GM21786 (cell line): Measurements from ENCODE around the gene CYB5R4.

Experiments used
- ATAC-seq: cut with Tn5 transposase; IDR thresholded peaks from one replicate; pipeline ENCODE4 v1.9.1; 2021; ENCODE audit not compliant: unreplicated experiment

The CYB5R4 gene

GRCh38 chr6:83859410-83860358 is at the start of gene CYB5R4:
TSS of gene CYB5R4 (plus strand) at chr6:83859689. CDS start at chr6:83859783, 94 bp downstream.
- peak; percentile 98 for ATAC-seq

- ATAC-seq = no peak
These were observed 46.9 kb upstream of the CYB5R4 start for GRCh38 chr6:83812595-83812994.

GRCh38 chr6:83815631-83816272 is 43.7 kb upstream of the CYB5R4 start:
- ATAC-seq = no peak

DNA sequence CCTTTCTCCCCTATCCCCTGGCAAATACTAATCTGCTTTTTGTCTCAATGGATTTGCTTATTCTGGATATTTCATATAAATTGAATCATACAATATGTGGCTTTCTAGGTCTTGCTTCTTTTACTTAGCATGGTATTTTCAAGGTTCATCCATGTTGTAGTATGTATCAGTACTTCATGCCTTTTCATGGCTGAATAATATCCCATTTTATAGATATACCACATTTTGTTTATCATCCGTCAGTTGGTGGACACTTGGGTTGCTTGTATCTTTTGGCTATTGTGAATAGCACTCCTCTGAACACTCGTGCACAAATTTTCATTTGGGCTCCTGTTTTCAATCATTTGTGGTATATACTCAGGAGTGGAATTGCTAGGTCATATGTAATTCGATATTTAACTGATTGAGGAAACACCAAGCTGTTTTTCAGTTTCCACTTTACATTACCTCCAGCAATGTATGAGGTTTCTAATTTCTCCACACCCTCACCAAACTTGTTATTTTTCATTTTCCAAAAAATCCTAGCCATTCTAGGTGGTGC is 36.8 kb upstream of the CYB5R4 start:
- ATAC-seq = no peak

DNA sequence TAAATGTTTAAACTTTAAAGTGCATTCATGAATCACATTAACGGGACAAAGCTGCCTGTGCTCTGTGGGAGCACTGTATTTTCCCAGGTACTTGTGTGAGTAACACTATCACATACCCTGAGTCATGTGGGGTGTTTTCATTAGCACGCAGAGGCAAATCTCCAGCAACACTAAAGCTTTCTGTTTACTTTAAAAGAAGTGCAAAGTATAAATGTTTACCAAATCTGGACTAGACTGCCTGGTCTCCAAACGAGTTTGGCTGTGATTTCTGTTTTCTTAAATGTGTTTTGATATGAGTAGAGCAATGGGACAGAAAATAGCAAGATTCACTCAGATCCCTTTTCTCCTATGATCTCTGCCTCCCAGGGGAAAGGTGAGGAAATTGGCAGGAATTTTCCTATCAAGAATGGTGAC is 35.1 kb upstream of the CYB5R4 start:
- ATAC-seq = no peak

GRCh38 chr6:83824831-83825230 is 34.7 kb upstream of the CYB5R4 start:
- no peak for ATAC-seq

DNA sequence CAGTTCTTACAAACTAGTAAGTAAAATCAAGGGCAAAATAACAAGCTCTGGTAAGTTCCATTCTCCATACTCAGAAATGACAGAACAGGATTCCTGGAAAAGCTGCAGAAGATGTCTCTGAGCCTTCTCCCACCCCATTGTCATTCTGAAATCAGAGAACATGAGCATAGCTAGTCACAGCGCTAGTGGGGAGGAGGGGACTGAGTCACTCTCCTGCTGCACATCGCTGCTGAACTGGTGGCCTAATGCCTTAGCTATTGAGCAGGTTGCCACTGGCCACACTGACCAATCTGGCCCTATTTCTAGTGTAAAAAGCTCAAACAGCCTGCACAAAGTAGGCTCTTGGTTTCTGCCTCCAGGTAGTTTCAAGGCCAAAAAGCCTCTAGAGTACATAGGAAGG is 32.4 kb upstream of the CYB5R4 start:
- no peak for ATAC-seq

DNA sequence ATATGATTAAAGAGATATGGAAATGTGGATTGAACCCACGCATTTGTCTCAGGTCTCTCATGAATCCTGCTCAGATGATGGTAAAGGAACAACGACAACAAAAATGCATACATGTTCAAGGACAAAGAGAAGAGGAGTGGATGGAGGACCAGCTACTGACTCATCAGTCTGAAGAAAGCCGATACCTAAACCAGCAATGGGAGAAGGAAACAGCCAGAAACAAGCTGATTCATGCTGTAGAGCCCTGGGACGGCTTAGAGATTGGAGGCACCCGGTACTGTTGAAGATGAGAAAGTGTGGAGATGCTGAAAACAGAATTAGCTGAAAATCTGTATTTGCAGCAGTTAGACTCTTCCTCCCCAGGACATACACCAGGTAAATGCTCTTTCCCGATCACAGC is 20.8 kb upstream of the CYB5R4 start:
- no peak for ATAC-seq

DNA sequence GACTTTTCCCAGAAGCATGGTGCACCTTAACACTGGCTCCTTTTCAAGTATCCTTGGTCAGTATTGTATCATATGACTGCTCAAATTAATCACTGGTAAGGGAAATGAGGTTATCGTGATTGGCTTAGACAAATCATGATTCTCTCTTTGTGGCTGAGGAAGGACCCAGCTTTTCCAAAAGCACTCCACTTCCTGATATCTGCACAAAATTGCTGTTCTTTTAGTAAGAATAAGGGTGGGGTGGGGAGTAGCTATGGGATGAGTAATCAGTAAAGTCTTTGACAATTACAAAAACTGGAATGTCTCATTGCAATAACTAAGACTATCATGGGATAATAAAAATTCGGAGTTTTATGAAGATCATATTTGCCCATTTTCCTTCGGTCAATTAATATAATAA is 15.3 kb upstream of the CYB5R4 start:
- no peak for ATAC-seq

- no peak for ATAC-seq
These were observed 13.2 kb upstream of the CYB5R4 start for GRCh38 chr6:83846291-83846690.

GRCh38 chr6:83847179-83847578 is 12.3 kb upstream of the CYB5R4 start:
- peak; percentile 98 for ATAC-seq

DNA sequence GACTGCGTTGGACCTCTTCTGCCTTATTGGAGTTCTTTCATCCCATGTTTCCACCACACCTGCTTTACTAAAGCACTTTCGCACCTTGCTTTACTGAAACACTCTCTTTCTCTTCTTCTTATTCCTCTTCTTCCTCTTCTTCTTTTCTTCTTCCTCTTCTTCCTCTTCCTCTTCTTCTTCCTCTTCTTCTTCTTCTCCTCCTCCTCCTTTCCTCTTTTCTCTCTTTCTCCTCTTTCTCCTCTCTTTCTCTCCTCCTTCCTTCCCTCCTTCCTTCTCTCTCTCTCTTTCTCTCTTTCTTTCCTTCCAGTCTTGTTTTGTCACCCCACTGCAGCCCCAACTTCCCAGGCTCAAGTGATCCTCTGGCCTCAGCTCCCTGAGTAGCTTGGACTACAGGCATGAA is 10.4 kb upstream of the CYB5R4 start:
- ATAC-seq = no peak

DNA sequence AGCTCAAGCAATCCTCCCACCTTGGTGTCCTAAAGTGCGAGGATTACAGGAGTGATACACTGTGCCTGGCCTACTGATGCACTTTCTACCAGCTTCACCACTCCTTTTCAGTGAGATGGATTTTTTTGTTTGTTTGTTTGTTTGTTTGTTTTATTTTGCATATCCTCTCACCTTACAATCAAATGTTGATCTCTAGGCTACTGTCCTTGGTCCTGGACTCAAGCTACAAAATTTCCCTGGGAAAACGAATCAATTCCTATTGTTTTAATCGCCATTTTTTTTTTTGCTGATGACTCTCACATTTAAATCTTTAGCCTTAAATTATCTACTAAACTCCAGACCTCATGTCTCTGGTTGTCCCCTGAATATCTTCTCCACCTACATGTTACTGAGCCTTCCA is 9.9 kb upstream of the CYB5R4 start:
- no peak for ATAC-seq

- ATAC-seq = no peak
These were observed 6.8 kb upstream of the CYB5R4 start for GRCh38 chr6:83852528-83853177.

- ATAC-seq = no peak
These were observed 6.1 kb upstream of the CYB5R4 start, which contains the start of gene RIPPLY2 for GRCh38 chr6:83853178-83854000. TSS of gene RIPPLY2 (plus strand) at chr6:83853360. CDS start at chr6:83853417, 57 bp downstream.

DNA sequence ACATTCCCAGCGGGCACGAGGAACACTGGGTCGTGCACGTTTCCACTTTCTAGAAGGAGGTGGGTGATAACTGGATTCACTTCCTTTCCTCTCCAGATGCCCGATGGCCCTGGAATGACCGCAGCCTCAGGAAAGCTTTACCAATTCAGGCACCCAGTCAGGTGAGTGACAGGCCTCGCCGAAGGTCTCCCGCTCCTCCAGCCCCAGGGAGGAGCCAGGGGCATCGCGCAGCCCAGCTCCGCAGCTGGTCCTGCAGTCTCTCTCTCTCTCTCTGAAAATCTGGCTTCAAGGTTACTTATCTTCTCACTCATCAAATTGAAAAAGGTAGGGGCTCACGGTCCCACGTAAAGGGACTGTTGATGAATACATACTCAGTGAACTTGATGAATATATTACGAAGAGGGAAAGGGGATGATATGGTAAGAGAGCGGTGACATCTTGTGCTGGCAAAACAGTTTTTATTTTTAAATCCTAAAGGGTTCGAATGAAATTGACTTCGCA is 5.4 kb upstream of the CYB5R4 start:
- no peak for ATAC-seq

DNA sequence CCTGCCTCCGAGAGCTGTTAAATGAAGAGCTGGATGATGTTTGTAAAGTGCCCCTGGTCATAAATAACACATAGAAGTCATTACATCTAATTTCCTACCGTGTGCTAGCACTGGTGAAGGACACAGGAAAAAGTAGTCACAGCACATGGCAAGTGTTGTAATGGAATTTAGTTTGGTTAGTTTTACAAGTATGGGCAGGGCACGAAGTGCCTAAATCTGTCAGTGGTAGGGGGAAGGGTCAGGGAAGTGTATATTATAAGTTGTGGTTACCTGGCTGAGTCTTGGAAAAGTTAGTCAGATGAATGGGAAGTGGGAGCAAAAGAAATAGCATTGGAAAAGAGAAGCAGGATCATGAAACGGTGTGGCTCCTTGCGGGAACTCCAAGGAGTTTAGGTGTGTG is 4.7 kb upstream of the CYB5R4 start:
- ATAC-seq = no peak

DNA sequence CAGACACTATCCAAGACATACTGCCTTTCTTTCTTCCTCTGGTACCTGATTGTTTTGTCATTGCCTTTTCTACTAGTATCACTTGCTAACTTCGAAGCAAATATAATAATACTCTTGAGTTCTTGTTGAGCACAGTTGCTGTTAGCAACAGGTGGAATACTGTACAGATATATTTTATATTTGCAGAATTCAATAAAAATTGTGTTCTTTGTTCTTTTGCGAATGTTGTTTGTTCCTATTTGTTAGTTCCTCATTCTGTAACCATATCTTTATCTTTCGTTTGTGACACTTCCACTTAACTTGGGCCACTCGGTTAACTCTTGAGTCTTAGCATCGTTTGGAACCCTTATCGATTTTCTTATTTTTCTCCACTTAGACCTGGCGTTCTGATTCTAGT is 868 bp downstream of the CYB5R4 start:
- ATAC-seq = no peak

GRCh38 chr6:83860782-83861495 is 1.4 kb downstream of the CYB5R4 start:
- ATAC-seq = no peak
